HCT116 (cell line): ENCODE measurements around the gene MIPEP. TPM values are rescaled to one million over a fixed set of nuclear protein-coding genes. Genes with fewer than 3 reads are reported as not detected.

Source experiments
- ATAC-seq: fragments of 200-7000 bp; cut with Tn5 transposase; 2 replicates; pipeline ENCODE4 v1.9.1; 2020; ENCODE audit warnings: mild to moderate bottlenecking, moderate library complexity
- BruUV-seq: library from RNA; stranded (reverse); fragments of 400-500 nt; replicated peaks from 2 replicates; lab custom pipeline; 2021; lab: Mats Ljungman, UMichigan
- CTCF ChIA-PET: fragments of 300-600 bp; sonication (Branson Sonifier 250); formaldehyde crosslinking; loops from one replicate; lab custom pipeline; 2021; ENCODE audit warnings: antibody characterized with exemption; lab: Charles Lee
- POLR2A ChIA-PET: fragments of 300-600, 350-600 bp; sonication (Branson Sonifier 250); formaldehyde crosslinking; loops from one replicate; lab custom pipeline; 2021; ENCODE audit warnings: antibody characterized with exemption; lab: Charles Lee
- RAD21 ChIA-PET, 2 experiments: fragments of 300-600 bp; sonication (Branson Sonifier 250); formaldehyde crosslinking; loops; one replicate each; lab custom pipeline; 2023; ENCODE audit warnings: low total read pairs in 2 of 2; ENCODE audit not compliant: uncharacterized antibody in 2 of 2, unreplicated experiment in 2 of 2, low non-redundant PET in 1 of 2; lab: Charles Lee
- DNase-seq: peaks from one replicate; pipeline ENCODE4 v3.0.0-alpha.2; 2010; ENCODE audit warnings: low read depth, low spot score
- H2AFZ ChIP-seq: fragments of 200-600 bp; shearing (Covaris generic), sonication (generic); 2 replicates; pipeline ENCODE4 v1.6.1; 2017; ENCODE audit warnings: low read depth, mixed run types, mixed read lengths, antibody characterized with exemption, low read length; ENCODE audit not compliant: poor library complexity, severe bottlenecking
- H3K27ac ChIP-seq: 2 replicates; pipeline ENCODE4 v1.5.1; 2012; ENCODE audit warnings: low read depth, low read length
- H3K27me3 ChIP-seq: fragments of 200-600 bp; sonication (generic); 2 replicates; pipeline ENCODE4 v1.6.1; 2016; ENCODE audit warnings: mixed run types, low read length, mixed read lengths; ENCODE audit not compliant: insufficient read depth
- H3K36me3 ChIP-seq, 2 experiments: fragments of 200-500 bp in 1 of 2; fragments of 200-600 bp in 1 of 2; sonication (Bioruptor generic) in 1 of 2; sonication (generic) in 1 of 2; 2 replicates each; pipeline versions ENCODE4 v1.5.1 to v1.6.1; 2014 to 2016; ENCODE audit warnings: low read length in 2 of 2, inconsistent platforms in 1 of 2, mixed read lengths in 1 of 2, mixed run types in 1 of 2; ENCODE audit not compliant: insufficient read depth in 2 of 2, control insufficient read depth in 1 of 2
- H3K4me1 ChIP-seq, 2 experiments: fragments of 200-600 bp in 1 of 2; sonication (generic) in 1 of 2; 2 replicates each; pipeline versions ENCODE4 v1.5.1 to v1.6.1; 2012 to 2017; ENCODE audit warnings: low read length in 2 of 2, inconsistent platforms in 1 of 2, mild to moderate bottlenecking in 1 of 2, mixed read lengths in 1 of 2, mixed run types in 1 of 2, moderate library complexity in 1 of 2; ENCODE audit not compliant: insufficient read depth in 2 of 2, control insufficient read depth in 1 of 2
- H3K4me2 ChIP-seq: fragments of 200-600 bp; sonication (generic); 2 replicates; pipeline ENCODE4 v1.6.1; 2017; ENCODE audit warnings: mixed run types, low read length, mixed read lengths
- H3K4me3 ChIP-seq, 2 experiments: fragments of 200-600 bp in 1 of 2; sonication (generic) in 1 of 2; replicated peaks in 1 of 2; 2 replicates each; pipeline ENCODE4 v1.5.1; 2011 to 2016; ENCODE audit warnings: low read length in 2 of 2, control low read depth in 1 of 2, low read depth in 1 of 2, mild to moderate bottlenecking in 1 of 2, mixed read lengths in 1 of 2, mixed run types in 1 of 2
- H3K79me2 ChIP-seq: fragments of 200-600 bp; sonication (generic); 2 replicates; pipeline ENCODE4 v1.6.1; 2017; ENCODE audit warnings: mild to moderate bottlenecking, mixed run types, low read length, moderate library complexity, mixed read lengths; ENCODE audit not compliant: insufficient read depth
- H3K9ac ChIP-seq: fragments of 200-600 bp; sonication (generic); 2 replicates; pipeline ENCODE4 v1.6.1; 2016; ENCODE audit warnings: low read length, mixed read lengths
- H3K9me2 ChIP-seq: fragments of 200-600 bp; sonication (generic), shearing (Covaris generic); 2 replicates; pipeline ENCODE4 v1.6.1; 2017; ENCODE audit warnings: mixed run types, mild to moderate bottlenecking, moderate library complexity; ENCODE audit not compliant: insufficient read depth
- H3K9me3 ChIP-seq, 2 experiments: fragments of 200-500 bp in 1 of 2; fragments of 200-600 bp in 1 of 2; sonication (Bioruptor generic) in 1 of 2; sonication (generic) in 1 of 2; 2 replicates each; pipeline ENCODE4 v1.6.1; 2014 to 2017; ENCODE audit warnings: low read length in 2 of 2, mixed read lengths in 2 of 2, inconsistent platforms in 1 of 2, low read depth in 1 of 2, mild to moderate bottlenecking in 1 of 2, mixed run types in 1 of 2, moderate library complexity in 1 of 2; ENCODE audit not compliant: control insufficient read depth in 1 of 2, insufficient read depth in 1 of 2
- H4K20me1 ChIP-seq: fragments of 200-600 bp; sonication (generic), shearing (Covaris generic); 2 replicates; pipeline ENCODE4 v1.6.1; 2017; ENCODE audit warnings: mixed run types, mild to moderate bottlenecking, moderate library complexity; ENCODE audit not compliant: insufficient read depth
- ELF1 ChIP-seq: IDR thresholded peaks from 2 replicates; pipeline ENCODE4 v1.6.1; 2012; ENCODE audit warnings: low read depth, borderline replicate concordance
- EZH2 ChIP-seq: fragments of 200-600 bp; sonication (generic); IDR thresholded peaks from 2 replicates; pipeline ENCODE4 v1.6.1; 2017; ENCODE audit warnings: antibody characterized with exemption, mixed run types
- POLR2AphosphoS5 ChIP-seq: IDR thresholded peaks from 2 replicates; pipeline ENCODE4 v1.6.1; 2011; ENCODE audit warnings: mild to moderate bottlenecking, low read depth, low read length, moderate library complexity
- RAD21 ChIP-seq: IDR thresholded peaks from 2 replicates; pipeline ENCODE4 v1.6.1; 2012; ENCODE audit warnings: low read depth, mild to moderate bottlenecking
- REST ChIP-seq: IDR thresholded peaks from 2 replicates; pipeline ENCODE4 v1.6.1; 2012; ENCODE audit warnings: low read depth
- SRF ChIP-seq: IDR thresholded peaks from 2 replicates; pipeline ENCODE4 v1.6.1; 2012; ENCODE audit warnings: low read depth
- ZBTB33 ChIP-seq: IDR thresholded peaks from 2 replicates; pipeline ENCODE4 v1.6.1; 2011; ENCODE audit warnings: mild to moderate bottlenecking, low read length, moderate library complexity; ENCODE audit not compliant: insufficient replicate concordance; ENCODE audit errors: extremely low read depth
- intact Hi-C: fragments of 100-400 bp; cut with micrococcal nuclease; formaldehyde crosslinking; loops from 2 replicates; pipeline ENCODE4 v1.10.0; 2022
- total RNA-seq: library from RNA; stranded (reverse); gene quantifications from one replicate; pipeline ENCODE4 v1.2.1, GENCODE V29; 2021; ENCODE audit not compliant: unreplicated experiment

MIPEP gene
- total RNA-seq, 1 experiment from 2014 or later, result 33.3 TPM

GRCh38 chr13:23868521-23868920, 20.7 kb downstream of the MIPEP start:
- intact Hi-C loops, result no loop called here
- H3K4me2 ChIP-seq, result no peak overlapping the region
- H3K27ac ChIP-seq, result no peak overlapping the region
- no peaks in the 10 kb centered on the region for H3K9me3 ChIP-seq
- no peak for ATAC-seq
- ChIA-PET CTCF (interaction anchor here (0.8 kb wide), 1 partner anchor 401 kb away, joined by 4 read pairs; no protein-coding TSS in a partner anchor), RAD21 (interaction anchor here in 1 of 2 experiments (1.2 kb wide), 1 partner anchor 401 kb away, joined by 3 read pairs; no protein-coding TSS in a partner anchor), POLR2A (no interaction called here)
- no peaks in the 10 kb centered on the region for H4K20me1 ChIP-seq
- no peak overlapping the region for H2AFZ ChIP-seq
- no peak for DNase-seq
- H3K9ac ChIP-seq, result no peak overlapping the region
- H3K79me2 ChIP-seq, result no peaks in the 10 kb centered on the region
- no peaks in the 10 kb centered on the region for H3K9me2 ChIP-seq
- H3K4me3 ChIP-seq, result no peak overlapping the region
- no peaks in the 10 kb centered on the region for H3K27me3 ChIP-seq
- no TSS peak for BruUV-seq
- 0 out of 4 replicates have a peak, but pooled peaks cover 0 to 2% of the 10 kb centered on the region in 2 experiments for H3K4me1 ChIP-seq
- TF ChIP-seq ELF1, result no peak
- no peak for TF ChIP-seq RAD21
- H3K36me3 ChIP-seq, result no peaks in the 10 kb centered on the region; a peak in 1 of 4 replicates

GRCh38 chr13:23867027-23867491, 22.1 kb downstream of the MIPEP start:
- ChIA-PET POLR2A (no interaction called here), CTCF (no interaction called here), RAD21 (no interaction called here)
- H3K9me3 ChIP-seq, result no peaks in the 10 kb centered on the region
- no peaks in the 10 kb centered on the region; a peak in 1 of 4 replicates for H3K36me3 ChIP-seq
- no peak overlapping the region for H3K4me3 ChIP-seq
- 0 out of 4 replicates have a peak, but pooled peaks cover 0 to 2% of the 10 kb centered on the region in 2 experiments for H3K4me1 ChIP-seq
- intact Hi-C loops, result no loop called here
- H3K27ac ChIP-seq, result no peak overlapping the region
- no TSS peak for BruUV-seq
- H3K9me2 ChIP-seq, result no peaks in the 10 kb centered on the region
- no peak overlapping the region for H3K4me2 ChIP-seq
- no peaks in the 10 kb centered on the region for H3K27me3 ChIP-seq
- TF ChIP-seq REST (no peak), SRF (no peak), EZH2 (no peak), POLR2AphosphoS5 (no peak), ZBTB33 (no peak)
- H4K20me1 ChIP-seq, result no peaks in the 10 kb centered on the region
- H3K9ac ChIP-seq, result no peak overlapping the region
- H3K79me2 ChIP-seq, result no peaks in the 10 kb centered on the region
- DNase-seq (no peak), ATAC-seq (no peak)
- no peak overlapping the region for H2AFZ ChIP-seq
